Endothelial cell of umbilical vein (primary cell): ENCODE data around the gene NNT. TPM values are rescaled to one million over a fixed set of nuclear protein-coding genes. Genes with fewer than 3 reads are reported as not detected.

ENCODE experiments used
- BruUV-seq: library from RNA; stranded (reverse); fragments of 400-500 nt; replicated peaks from 2 replicates; lab custom pipeline; 2021; lab: Mats Ljungman, UMichigan
- CTCF ChIA-PET: fragments of 300-600, 350-600 bp; sonication (Branson Sonifier 250); formaldehyde crosslinking; loops from one replicate; lab custom pipeline; 2021; ENCODE audit warnings: antibody characterized with exemption, inconsistent platforms; lab: Charles Lee
- POLR2A ChIA-PET: fragments of 300-600, 350-600 bp; sonication (Branson Sonifier 250); formaldehyde crosslinking; loops from one replicate; lab custom pipeline; 2021; ENCODE audit warnings: antibody characterized with exemption, inconsistent platforms; lab: Charles Lee
- DNase-seq: peaks from one replicate; pipeline ENCODE4 v3.0.0-alpha.2; 2011; ENCODE audit warnings: low read depth, low spot score
- FAIRE-seq: peaks from 2 replicates; lab custom pipeline; 2011; peaks lifted over from hg19 to GRCh38; lab: Jason Lieb, UNC
- H2AFZ ChIP-seq: 2 replicates; pipeline ENCODE4 v1.6.0; 2012; ENCODE audit warnings: low read depth, low read length, control low read depth, inconsistent platforms
- H3K27ac ChIP-seq: 2 replicates; pipeline ENCODE4 v1.5.1; 2011; ENCODE audit warnings: low read depth, mild to moderate bottlenecking, control low read depth, low read length, moderate library complexity; ENCODE audit not compliant: insufficient read depth
- H3K27me3 ChIP-seq, 2 experiments: 2 replicates each; pipeline versions ENCODE4 v1.6.0 to v1.6.1; 2011; ENCODE audit warnings: low read length in 2 of 2, mixed read lengths in 1 of 2; ENCODE audit not compliant: control insufficient read depth in 2 of 2, insufficient read depth in 2 of 2
- H3K36me3 ChIP-seq, 2 experiments: 2 replicates in 1 of 2; 3 replicates in 1 of 2; pipeline ENCODE4 v1.5.1; 2011; ENCODE audit warnings: low read length in 2 of 2, mild to moderate bottlenecking in 1 of 2, moderate library complexity in 1 of 2; ENCODE audit not compliant: control insufficient read depth in 2 of 2, insufficient read depth in 2 of 2; ENCODE audit errors: extremely low read depth in 1 of 2
- H3K4me1 ChIP-seq: 3 replicates; pipeline ENCODE4 v1.5.1; 2011; ENCODE audit warnings: mild to moderate bottlenecking, low read length; ENCODE audit not compliant: control insufficient read depth, insufficient read depth; ENCODE audit errors: extremely low read depth
- H3K4me2 ChIP-seq: 2 replicates; pipeline ENCODE4 v1.6.1; 2011; ENCODE audit warnings: low read length, control low read depth, mixed read lengths; ENCODE audit not compliant: insufficient read depth
- H3K4me3 ChIP-seq, 3 experiments: fragments of 200-600 bp in 1 of 3; sonication (generic), shearing (Covaris generic) in 1 of 3; replicated peaks in 1 of 3; 2 replicates each; pipeline ENCODE4 v1.5.1; 2011 to 2016; ENCODE audit warnings: control low read depth in 3 of 3, low read length in 3 of 3, mild to moderate bottlenecking in 2 of 3, inconsistent platforms in 1 of 3, low read depth in 1 of 3, moderate library complexity in 1 of 3; ENCODE audit not compliant: insufficient read depth in 1 of 3
- H3K79me2 ChIP-seq: 2 replicates; pipeline ENCODE4 v1.6.0; 2012; ENCODE audit warnings: low read length, inconsistent platforms; ENCODE audit not compliant: control insufficient read depth, insufficient read depth
- H3K9ac ChIP-seq: replicated peaks from 2 replicates; pipeline ENCODE3; 2011; ENCODE audit warnings: low read length, control low read depth; ENCODE audit not compliant: insufficient read depth; ENCODE audit errors: extremely low read depth
- H3K9me1 ChIP-seq: replicated peaks from 3 replicates; pipeline ENCODE4 v1.6.0; 2011; ENCODE audit warnings: mild to moderate bottlenecking, low read length; ENCODE audit not compliant: control insufficient read depth, insufficient read depth; ENCODE audit errors: extremely low read depth
- H3K9me3 ChIP-seq: replicated peaks from 2 replicates; pipeline ENCODE4 v1.5.1; 2012; ENCODE audit warnings: low read length, inconsistent platforms; ENCODE audit not compliant: control insufficient read depth, insufficient read depth
- H4K20me1 ChIP-seq: replicated peaks from 2 replicates; pipeline ENCODE3; 2011; ENCODE audit warnings: mild to moderate bottlenecking, low read length; ENCODE audit not compliant: control insufficient read depth, insufficient read depth; ENCODE audit errors: extremely low read depth
- CTCF ChIP-seq, 2 donors: IDR thresholded peaks; 1 replicate in 1 of 2; 2 replicates in 1 of 2; pipeline ENCODE4 v1.5.1; 2011; ENCODE audit warnings: low read length in 2 of 2, mild to moderate bottlenecking in 2 of 2, moderate library complexity in 2 of 2, control low read depth in 1 of 2, inconsistent platforms in 1 of 2, low read depth in 1 of 2; ENCODE audit not compliant: insufficient read depth in 1 of 2; ENCODE audit errors: extremely low read depth in 1 of 2
- EZH2 ChIP-seq: IDR thresholded peaks from 2 replicates; pipeline ENCODE4 v1.6.1; 2012; ENCODE audit warnings: borderline replicate concordance, low read depth, mild to moderate bottlenecking, moderate library complexity, low read length, inconsistent platforms; ENCODE audit not compliant: severe bottlenecking
- FOS ChIP-seq: IDR thresholded peaks from 2 replicates; pipeline ENCODE4 v1.6.1; 2011; ENCODE audit warnings: mild to moderate bottlenecking, low read length, moderate library complexity, borderline replicate concordance; ENCODE audit not compliant: insufficient read depth
- GATA2 ChIP-seq: IDR thresholded peaks from 2 replicates; pipeline ENCODE4 v1.7.0; 2011; ENCODE audit warnings: low read depth, mild to moderate bottlenecking, moderate library complexity, mixed read lengths, low read length; ENCODE audit not compliant: insufficient read length, insufficient read depth
- JUN ChIP-seq: IDR thresholded peaks from 2 replicates; pipeline ENCODE4 v1.6.1; 2011; ENCODE audit warnings: borderline replicate concordance, low read depth; ENCODE audit not compliant: insufficient read length, insufficient read depth
- MYC ChIP-seq: IDR thresholded peaks from one replicate; pipeline ENCODE4 v1.6.1; 2011; ENCODE audit warnings: mild to moderate bottlenecking, low read depth, low read length
- POLR2A ChIP-seq: IDR thresholded peaks from 2 replicates; pipeline ENCODE4 v1.6.1; 2012; ENCODE audit warnings: low read depth, mild to moderate bottlenecking, control low read depth, low read length
- POLR2AphosphoS5 ChIP-seq: IDR thresholded peaks from 2 replicates; pipeline ENCODE4 v1.6.1; 2012; ENCODE audit warnings: low read depth, mild to moderate bottlenecking, control low read depth, low read length, moderate library complexity; ENCODE audit not compliant: insufficient read depth
- dilution Hi-C: fragments of 300-500 bp; cut with MboI; formaldehyde crosslinking; loops from one replicate; pipeline ENCODE4 v1.15.0; 2019; ENCODE audit warnings: low sequenced_read_pairs; ENCODE audit not compliant: extremely low pct_ligation_motif_present
- intact Hi-C: fragments of 100-400 bp; cut with micrococcal nuclease; formaldehyde crosslinking; loops from one replicate; pipeline ENCODE4 v1.10.0; 2022
- polyA plus RNA-seq, 4 experiments: library from polyadenylated mRNA; depleted of rRNA in 3 of 4; stranded (reverse) in 3 of 4; unstranded in 1 of 4; fragments of >200 nt; gene quantifications; 2 replicates each; pipeline versions ENCODE4 v1.2.1 to v1.2.3, GENCODE V29; 2011 to 2012; ENCODE audit warnings: missing spikeins in 1 of 4
- total RNA-seq: library from RNA; stranded (reverse); gene quantifications from 2 replicates; pipeline ENCODE4 v1.2.3, GENCODE V29; 2021
- TF ChIP-seq, protein P1 (sequence below): IDR thresholded peaks from 2 replicates; pipeline ENCODE4 v1.6.1; 2011; ENCODE audit not compliant: insufficient read depth, insufficient read length

The NNT gene
- total and polyA plus RNA-seq, 2 donors (not counting 3 experiments of a cell fraction or from before 2014, with no cell fraction given): 38.2 to 82.5 TPM

DNA sequence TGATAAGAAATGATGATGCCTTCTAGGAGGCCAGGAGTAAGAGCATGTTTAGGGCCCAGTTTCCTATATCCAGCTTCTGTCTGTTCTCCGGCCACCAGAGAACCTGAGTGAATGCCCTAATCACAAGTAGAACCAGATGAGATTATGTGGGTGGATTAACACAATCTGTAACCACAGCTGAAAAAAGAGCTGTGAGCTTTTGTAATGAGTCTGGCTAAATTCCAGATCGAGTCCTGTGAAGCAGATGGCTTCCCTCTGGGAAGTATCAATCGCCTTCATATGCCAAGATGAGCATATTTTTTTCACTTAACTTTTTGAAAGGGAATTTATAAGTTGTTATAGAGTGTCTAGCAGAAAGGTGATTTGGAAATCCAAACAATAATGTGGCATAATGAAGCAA, 99.8 kb downstream of the NNT start:
- Histone ChIP-seq H3K4me1 (no peaks in the 10 kb centered on the region), H2AFZ (no peak overlapping the region), H3K4me3 (no peak overlapping the region), H3K27ac (no peak overlapping the region), H4K20me1 (no peaks in the 10 kb centered on the region), H3K27me3 (no peaks in the 10 kb centered on the region), H3K79me2 (no peaks in the 10 kb centered on the region), H3K36me3 (peaks cover 0 to 4% of the 10 kb centered on the region in 2 experiments), H3K9ac (no peak overlapping the region), H3K4me2 (no peak overlapping the region), H3K9me3 (no peaks in the 10 kb centered on the region), H3K9me1 (peaks cover 2% of the 10 kb centered on the region)
- TF ChIP-seq CTCF (IDR thresholded peaks at IDR 0.05; ENCODE audit: extremely low read depth in 1 of 2, insufficient read depth in 1 of 2, low read depth in 1 of 2, low read length in 2 of 2): no peak
- no peak for TF ChIP-seq MYC
- DNase-seq (no peak), FAIRE-seq (no peak)
- intact Hi-C loops (no loop called here), dilution Hi-C loops (no loop called here)
- ChIA-PET CTCF (interaction anchor here (1.1 kb wide), 1 partner anchor 20 kb away, joined by 3 read pairs; no protein-coding TSS in a partner anchor), POLR2A (no interaction called here)
- no TSS peak for BruUV-seq

- no peaks in the 10 kb centered on the region for H3K27me3 ChIP-seq
- no peak overlapping the region for H3K9ac ChIP-seq
- FAIRE-seq: no peak
- BruUV-seq: no TSS peak
- no peaks in the 10 kb centered on the region for H4K20me1 ChIP-seq
- TF ChIP-seq CTCF (IDR thresholded peaks at IDR 0.05; ENCODE audit: extremely low read depth in 1 of 2, insufficient read depth in 1 of 2, low read depth in 1 of 2, low read length in 2 of 2): no peak
- TF ChIP-seq JUN: no peak
- no peak for TF ChIP-seq MYC
- TF ChIP-seq POLR2AphosphoS5: no peak
- TF ChIP-seq EZH2: no peak
- no peak for TF ChIP-seq POLR2A
- TF ChIP-seq FOS: no peak
- TF ChIP-seq, protein P1, sequence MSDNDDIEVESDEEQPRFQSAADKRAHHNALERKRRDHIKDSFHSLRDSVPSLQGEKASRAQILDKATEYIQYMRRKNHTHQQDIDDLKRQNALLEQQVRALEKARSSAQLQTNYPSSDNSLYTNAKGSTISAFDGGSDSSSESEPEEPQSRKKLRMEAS: no peak
- TF ChIP-seq GATA2: no peak
- intact Hi-C loops: no loop called here
- dilution Hi-C loops: no loop called here
- H3K9me1 ChIP-seq: peaks cover 2% of the 10 kb centered on the region
- DNase-seq: no peak
- H3K36me3 ChIP-seq: peaks cover 0 to 4% of the 10 kb centered on the region in 2 experiments
- H3K4me2 ChIP-seq: no peak overlapping the region
- H3K79me2 ChIP-seq: no peaks in the 10 kb centered on the region
- no peaks in the 10 kb centered on the region for H3K9me3 ChIP-seq
- no peak overlapping the region for H3K4me3 ChIP-seq
- H2AFZ ChIP-seq: no peak overlapping the region
- POLR2A ChIA-PET: no interaction called here
- CTCF ChIA-PET: no interaction called here
- no peak overlapping the region for H3K27ac ChIP-seq
- H3K4me1 ChIP-seq: no peaks in the 10 kb centered on the region
These were observed 101.3 kb downstream of the NNT start for GRCh38 chr5:43704243-43704642.
